Activated CD8-positive, alpha-beta T cell treated with anti-CD3 and anti-CD28 coated beads for 36 hours (primary cell): ENCODE measurements around the gene MICAL2. TPM values are rescaled to one million over a fixed set of nuclear protein-coding genes. Genes with fewer than 3 reads are reported as not detected.

Experiments used
- ATAC-seq: fragments of 200-7000 bp; cut with Tn5 transposase; one replicate; pipeline ENCODE4 v1.10.0; 2021; ENCODE audit warnings: mild to moderate bottlenecking, moderate library complexity
- CTCF ChIA-PET: fragments of 350-600 bp; sonication (Branson Sonifier 250); formaldehyde crosslinking; loops from one replicate; lab custom pipeline; 2021; ENCODE audit warnings: antibody characterized with exemption; lab: Charles Lee
- POLR2A ChIA-PET: fragments of 350-600 bp; sonication (Branson Sonifier 250); formaldehyde crosslinking; loops from one replicate; lab custom pipeline; 2021; ENCODE audit warnings: antibody characterized with exemption; lab: Charles Lee
- DNase-seq: peaks from one replicate; pipeline ENCODE4 v3.0.0-alpha.2; 2020
- H3K27ac Mint-ChIP-seq: one replicate; pipeline ENCODE4 v1.8.0; 2021; ENCODE audit warnings: mild to moderate bottlenecking, mixed read lengths
- H3K27me3 Mint-ChIP-seq: one replicate; pipeline ENCODE4 v1.8.0; 2021; ENCODE audit warnings: mixed read lengths
- H3K36me3 Mint-ChIP-seq: one replicate; pipeline ENCODE4 v1.8.0; 2021; ENCODE audit warnings: low read depth, mixed read lengths
- H3K4me1 Mint-ChIP-seq: one replicate; pipeline ENCODE4 v1.8.0; 2021; ENCODE audit warnings: low read depth, mixed read lengths
- H3K4me3 Mint-ChIP-seq: one replicate; pipeline ENCODE4 v1.8.0; 2021; ENCODE audit warnings: mild to moderate bottlenecking, moderate library complexity, mixed read lengths
- H3K9me3 Mint-ChIP-seq: one replicate; pipeline ENCODE4 v1.8.0; 2021; ENCODE audit warnings: mixed read lengths
- intact Hi-C: fragments of 100-400 bp; cut with micrococcal nuclease; formaldehyde crosslinking; loops from one replicate; pipeline ENCODE4 v1.10.0; 2022
- total RNA-seq, 2 experiments: library from RNA; stranded (reverse); gene quantifications; one replicate each; pipeline ENCODE4 v1.2.3, GENCODE V29; 2021
- TF ChIP-seq, protein P1 (sequence below): fragments of 200-600 bp; IDR thresholded peaks from one replicate; pipeline ENCODE4 v1.8.0; 2022; ENCODE audit warnings: antibody characterized with exemption, mild to moderate bottlenecking

The MICAL2 gene
- total RNA-seq, 2 experiments from 2014 or later = 99.8 to 105 TPM

DNA sequence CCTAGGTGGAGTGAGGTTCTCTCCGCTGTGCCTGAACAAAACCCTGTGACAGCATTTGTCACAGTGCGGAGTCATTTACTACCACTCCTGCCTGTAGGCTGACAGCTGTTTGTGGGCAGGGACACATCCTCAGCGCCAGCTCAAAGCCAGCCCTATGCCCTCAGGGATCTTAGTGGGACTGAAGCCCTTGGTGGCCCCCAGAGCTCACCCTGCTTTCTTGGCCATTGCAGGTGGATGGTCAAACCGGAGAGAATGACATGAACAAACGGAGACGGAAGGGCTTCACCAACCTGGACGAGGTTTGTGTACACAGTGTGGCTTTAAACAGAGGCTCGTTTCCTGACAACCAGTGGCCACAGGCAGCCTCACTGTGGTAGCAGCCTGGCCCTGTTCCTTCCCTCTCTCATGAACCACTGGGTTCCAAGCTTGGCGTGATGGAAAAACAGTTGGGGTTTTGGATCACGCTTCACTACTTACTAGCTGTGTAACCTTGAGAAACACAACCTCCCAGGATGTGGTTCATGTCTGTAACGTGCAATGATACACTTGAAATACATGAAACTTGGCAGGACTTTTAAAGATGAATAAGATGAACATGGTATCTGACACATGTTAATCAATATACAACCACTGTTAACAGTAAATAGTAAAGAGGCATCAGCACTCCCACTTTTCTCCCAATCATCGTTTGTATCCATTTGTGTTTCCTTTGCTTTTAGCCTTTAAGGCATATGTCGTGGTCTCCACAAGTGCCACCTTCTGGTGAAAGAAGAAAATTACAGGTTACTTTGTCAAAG, 125.8 kb downstream of the MICAL2 start:
- ChIA-PET POLR2A (interaction anchor here (0.6 to 4.9 kb wide), 15 partner anchors 11 to 166 kb away, joined by 3 to 39 read pairs (median 4); partner anchors contain the start of gene MICAL2), CTCF (interaction anchor here (0.6 to 6.5 kb wide), 44 partner anchors 9 to 190 kb away, joined by 3 to 51 read pairs (median 4); partner anchors contain the start of gene MICAL2)
- Mint-ChIP-seq H3K27me3 (no peaks in the 10 kb centered on the region), H3K9me3 (peaks cover 3% of the 10 kb centered on the region), H3K4me3 (peak overlapping the region; percentile 36), H3K36me3 (peaks cover 44% of the 10 kb centered on the region), H3K4me1 (peaks cover 30% of the 10 kb centered on the region), H3K27ac (peak overlapping the region; percentile 92)
- TF ChIP-seq, protein P1, sequence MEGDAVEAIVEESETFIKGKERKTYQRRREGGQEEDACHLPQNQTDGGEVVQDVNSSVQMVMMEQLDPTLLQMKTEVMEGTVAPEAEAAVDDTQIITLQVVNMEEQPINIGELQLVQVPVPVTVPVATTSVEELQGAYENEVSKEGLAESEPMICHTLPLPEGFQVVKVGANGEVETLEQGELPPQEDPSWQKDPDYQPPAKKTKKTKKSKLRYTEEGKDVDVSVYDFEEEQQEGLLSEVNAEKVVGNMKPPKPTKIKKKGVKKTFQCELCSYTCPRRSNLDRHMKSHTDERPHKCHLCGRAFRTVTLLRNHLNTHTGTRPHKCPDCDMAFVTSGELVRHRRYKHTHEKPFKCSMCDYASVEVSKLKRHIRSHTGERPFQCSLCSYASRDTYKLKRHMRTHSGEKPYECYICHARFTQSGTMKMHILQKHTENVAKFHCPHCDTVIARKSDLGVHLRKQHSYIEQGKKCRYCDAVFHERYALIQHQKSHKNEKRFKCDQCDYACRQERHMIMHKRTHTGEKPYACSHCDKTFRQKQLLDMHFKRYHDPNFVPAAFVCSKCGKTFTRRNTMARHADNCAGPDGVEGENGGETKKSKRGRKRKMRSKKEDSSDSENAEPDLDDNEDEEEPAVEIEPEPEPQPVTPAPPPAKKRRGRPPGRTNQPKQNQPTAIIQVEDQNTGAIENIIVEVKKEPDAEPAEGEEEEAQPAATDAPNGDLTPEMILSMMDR = peak; percentile 91
- intact Hi-C loops = loop anchor here (5.0 kb wide), 4 partner anchors 39 to 189 kb away; no protein-coding TSS in a partner anchor
- ATAC-seq (peak; percentile 86), DNase-seq (peak; percentile 86)

DNA sequence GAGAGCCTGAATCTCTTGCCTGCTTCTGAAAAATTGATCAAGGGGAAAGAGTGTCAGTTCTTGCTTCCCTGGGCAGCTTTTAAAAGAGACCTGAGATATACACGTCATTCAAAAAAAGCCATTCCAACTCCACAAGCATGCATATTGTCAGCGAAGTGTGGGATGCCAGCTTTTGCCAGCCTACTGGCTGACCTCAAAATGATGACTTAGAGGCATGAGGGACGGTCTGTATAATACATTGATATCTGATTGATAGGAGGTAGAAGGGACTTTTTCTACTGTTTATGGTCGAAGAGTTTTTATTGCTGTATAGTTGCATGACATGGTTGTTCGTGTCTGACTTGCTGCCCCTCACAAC, 126.3 kb downstream of the MICAL2 start:
- DNase-seq (no peak), ATAC-seq (no peak)
- TF ChIP-seq, protein P1 = peak; percentile 42
- Mint-ChIP-seq H3K9me3 (peaks cover 3% of the 10 kb centered on the region), H3K4me3 (no peak overlapping the region), H3K27me3 (no peaks in the 10 kb centered on the region), H3K4me1 (peaks cover 35% of the 10 kb centered on the region), H3K27ac (peak overlapping the region; percentile 92), H3K36me3 (peaks cover 44% of the 10 kb centered on the region)
- POLR2A ChIA-PET = interaction anchor here (0.6 to 4.9 kb wide), 10 partner anchors 12 to 166 kb away, joined by 4 to 39 read pairs (median 5); partner anchors contain the start of gene MICAL2
- CTCF ChIA-PET = interaction anchor here (0.7 to 6.5 kb wide), 38 partner anchors 8 to 191 kb away, joined by 3 to 51 read pairs (median 6); partner anchors contain the start of gene MICAL2
- intact Hi-C loops = loop anchor here (5.0 kb wide), 4 partner anchors 39 to 189 kb away; no protein-coding TSS in a partner anchor

DNA sequence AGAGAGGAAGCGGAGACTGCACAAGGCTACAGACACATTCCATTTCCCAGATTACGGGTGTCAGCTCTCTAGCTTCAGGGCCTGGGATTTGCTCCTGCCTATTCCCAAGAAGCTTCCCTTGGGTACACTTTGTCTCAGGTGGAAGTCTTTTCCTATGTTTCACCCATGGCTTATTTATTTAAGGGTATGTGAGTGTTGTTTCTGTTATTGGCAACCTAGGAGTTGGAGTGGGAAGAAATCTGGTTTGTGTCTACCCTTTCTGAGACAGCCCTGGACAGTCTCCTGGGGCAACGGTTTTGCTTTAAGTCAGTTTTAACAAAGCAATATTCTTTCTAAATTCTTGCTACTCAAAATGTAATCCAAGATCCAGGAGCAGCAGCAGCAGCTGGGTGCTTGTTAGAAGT, 127.0 kb downstream of the MICAL2 start:
- DNase-seq (no peak), ATAC-seq (no peak)
- intact Hi-C loops = loop anchor here (5.0 kb wide), 4 partner anchors 40 to 190 kb away; no protein-coding TSS in a partner anchor
- Mint-ChIP-seq H3K27me3 (no peaks in the 10 kb centered on the region), H3K4me1 (peaks cover 37% of the 10 kb centered on the region), H3K36me3 (peaks cover 44% of the 10 kb centered on the region), H3K27ac (no peak overlapping the region), H3K4me3 (no peak overlapping the region), H3K9me3 (peaks cover 3% of the 10 kb centered on the region)
- CTCF ChIA-PET = interaction anchor here (0.8 to 6.5 kb wide), 26 partner anchors 8 to 191 kb away, joined by 3 to 51 read pairs (median 6); partner anchors contain the start of gene MICAL2
- TF ChIP-seq, protein P1 = no peak
- POLR2A ChIA-PET = interaction anchor here (1.2 to 4.9 kb wide), 3 partner anchors 13 to 167 kb away, joined by 4 to 39 read pairs (median 5); no protein-coding TSS in a partner anchor

- no peak for DNase-seq
- Mint-ChIP-seq H3K27ac (no peak overlapping the region), H3K4me3 (no peak overlapping the region), H3K27me3 (no peaks in the 10 kb centered on the region), H3K9me3 (peaks cover 3% of the 10 kb centered on the region), H3K36me3 (peaks cover 45% of the 10 kb centered on the region), H3K4me1 (peaks cover 47% of the 10 kb centered on the region)
- TF ChIP-seq, protein P1 = no peak
- ChIA-PET CTCF (interaction anchor here (1.0 to 6.5 kb wide), 5 partner anchors 43 to 192 kb away, joined by 3 to 51 read pairs (median 42); no protein-coding TSS in a partner anchor), POLR2A (interaction anchor here (2.2 kb wide), 1 partner anchor 14 kb away, joined by 9 read pairs; no protein-coding TSS in a partner anchor)
- no peak for ATAC-seq
- intact Hi-C loops = loop anchor here (5.0 kb wide), 4 partner anchors 41 to 191 kb away; no protein-coding TSS in a partner anchor
Measured at GRCh38 chr11:12238420-12238819, 128.0 kb downstream of the MICAL2 start.
